Measurements from ENCODE around the gene PSEN2.

GRCh38 chr1:226942392-226942791 lies 72.0 kb downstream of the PSEN2 start:
- TF ChIP-seq CTCF (conservative IDR thresholded peaks at IDR 0.05; ENCODE audit: low read depth, low read length) (no peak), EZH2 (IDR thresholded peaks at IDR 0.05; ENCODE audit: borderline replicate concordance, low read depth, low read length, poor library complexity, severe bottlenecking) (no peak)

Data from A673 (cell line).